HCT116 (cell line): ENCODE measurements around the gene ARID5B. TPM values are rescaled to one million over a fixed set of nuclear protein-coding genes. Genes with fewer than 3 reads are reported as not detected.

ENCODE experiments used
- ATAC-seq: fragments of 200-7000 bp; cut with Tn5 transposase; 2 replicates; pipeline ENCODE4 v1.9.1; 2020; ENCODE audit warnings: mild to moderate bottlenecking, moderate library complexity
- BruUV-seq: library from RNA; stranded (reverse); fragments of 400-500 nt; replicated peaks from 2 replicates; lab custom pipeline; 2021; lab: Mats Ljungman, UMichigan
- CTCF ChIA-PET: fragments of 300-600 bp; sonication (Branson Sonifier 250); formaldehyde crosslinking; loops from one replicate; lab custom pipeline; 2021; ENCODE audit warnings: antibody characterized with exemption; lab: Charles Lee
- POLR2A ChIA-PET: fragments of 300-600, 350-600 bp; sonication (Branson Sonifier 250); formaldehyde crosslinking; loops from one replicate; lab custom pipeline; 2021; ENCODE audit warnings: antibody characterized with exemption; lab: Charles Lee
- RAD21 ChIA-PET, 2 experiments: fragments of 300-600 bp; sonication (Branson Sonifier 250); formaldehyde crosslinking; loops; one replicate each; lab custom pipeline; 2023; ENCODE audit warnings: low total read pairs in 2 of 2; ENCODE audit not compliant: uncharacterized antibody in 2 of 2, unreplicated experiment in 2 of 2, low non-redundant PET in 1 of 2; lab: Charles Lee
- DNase-seq: peaks from one replicate; pipeline ENCODE4 v3.0.0-alpha.2; 2010; ENCODE audit warnings: low read depth, low spot score
- H2AFZ ChIP-seq: fragments of 200-600 bp; shearing (Covaris generic), sonication (generic); 2 replicates; pipeline ENCODE4 v1.6.1; 2017; ENCODE audit warnings: low read depth, mixed run types, mixed read lengths, antibody characterized with exemption, low read length; ENCODE audit not compliant: poor library complexity, severe bottlenecking
- H3K27ac ChIP-seq: 2 replicates; pipeline ENCODE4 v1.5.1; 2012; ENCODE audit warnings: low read depth, low read length
- H3K27me3 ChIP-seq: fragments of 200-600 bp; sonication (generic); 2 replicates; pipeline ENCODE4 v1.6.1; 2016; ENCODE audit warnings: mixed run types, low read length, mixed read lengths; ENCODE audit not compliant: insufficient read depth
- H3K36me3 ChIP-seq, 2 experiments: fragments of 200-500 bp in 1 of 2; fragments of 200-600 bp in 1 of 2; sonication (Bioruptor generic) in 1 of 2; sonication (generic) in 1 of 2; 2 replicates each; pipeline versions ENCODE4 v1.5.1 to v1.6.1; 2014 to 2016; ENCODE audit warnings: low read length in 2 of 2, inconsistent platforms in 1 of 2, mixed read lengths in 1 of 2, mixed run types in 1 of 2; ENCODE audit not compliant: insufficient read depth in 2 of 2, control insufficient read depth in 1 of 2
- H3K4me1 ChIP-seq, 2 experiments: fragments of 200-600 bp in 1 of 2; sonication (generic) in 1 of 2; 2 replicates each; pipeline versions ENCODE4 v1.5.1 to v1.6.1; 2012 to 2017; ENCODE audit warnings: low read length in 2 of 2, inconsistent platforms in 1 of 2, mild to moderate bottlenecking in 1 of 2, mixed read lengths in 1 of 2, mixed run types in 1 of 2, moderate library complexity in 1 of 2; ENCODE audit not compliant: insufficient read depth in 2 of 2, control insufficient read depth in 1 of 2
- H3K4me2 ChIP-seq: fragments of 200-600 bp; sonication (generic); 2 replicates; pipeline ENCODE4 v1.6.1; 2017; ENCODE audit warnings: mixed run types, low read length, mixed read lengths
- H3K4me3 ChIP-seq, 2 experiments: fragments of 200-600 bp in 1 of 2; sonication (generic) in 1 of 2; replicated peaks in 1 of 2; 2 replicates each; pipeline ENCODE4 v1.5.1; 2011 to 2016; ENCODE audit warnings: low read length in 2 of 2, control low read depth in 1 of 2, low read depth in 1 of 2, mild to moderate bottlenecking in 1 of 2, mixed read lengths in 1 of 2, mixed run types in 1 of 2
- H3K79me2 ChIP-seq: fragments of 200-600 bp; sonication (generic); 2 replicates; pipeline ENCODE4 v1.6.1; 2017; ENCODE audit warnings: mild to moderate bottlenecking, mixed run types, low read length, moderate library complexity, mixed read lengths; ENCODE audit not compliant: insufficient read depth
- H3K9ac ChIP-seq: fragments of 200-600 bp; sonication (generic); 2 replicates; pipeline ENCODE4 v1.6.1; 2016; ENCODE audit warnings: low read length, mixed read lengths
- H3K9me2 ChIP-seq: fragments of 200-600 bp; sonication (generic), shearing (Covaris generic); 2 replicates; pipeline ENCODE4 v1.6.1; 2017; ENCODE audit warnings: mixed run types, mild to moderate bottlenecking, moderate library complexity; ENCODE audit not compliant: insufficient read depth
- H3K9me3 ChIP-seq, 2 experiments: fragments of 200-500 bp in 1 of 2; fragments of 200-600 bp in 1 of 2; sonication (Bioruptor generic) in 1 of 2; sonication (generic) in 1 of 2; 2 replicates each; pipeline ENCODE4 v1.6.1; 2014 to 2017; ENCODE audit warnings: low read length in 2 of 2, mixed read lengths in 2 of 2, inconsistent platforms in 1 of 2, low read depth in 1 of 2, mild to moderate bottlenecking in 1 of 2, mixed run types in 1 of 2, moderate library complexity in 1 of 2; ENCODE audit not compliant: control insufficient read depth in 1 of 2, insufficient read depth in 1 of 2
- H4K20me1 ChIP-seq: fragments of 200-600 bp; sonication (generic), shearing (Covaris generic); 2 replicates; pipeline ENCODE4 v1.6.1; 2017; ENCODE audit warnings: mixed run types, mild to moderate bottlenecking, moderate library complexity; ENCODE audit not compliant: insufficient read depth
- ELF1 ChIP-seq: IDR thresholded peaks from 2 replicates; pipeline ENCODE4 v1.6.1; 2012; ENCODE audit warnings: low read depth, borderline replicate concordance
- EZH2 ChIP-seq: fragments of 200-600 bp; sonication (generic); IDR thresholded peaks from 2 replicates; pipeline ENCODE4 v1.6.1; 2017; ENCODE audit warnings: antibody characterized with exemption, mixed run types
- EZH2phosphoT487 ChIP-seq: fragments of 200-600 bp; IDR thresholded peaks from 2 replicates; pipeline ENCODE4 v1.6.1; 2018; ENCODE audit warnings: antibody characterized with exemption, borderline replicate concordance
- FOSL1 ChIP-seq: IDR thresholded peaks from 2 replicates; pipeline ENCODE4 v1.6.1; 2012; ENCODE audit warnings: low read depth
- POLR2A ChIP-seq: IDR thresholded peaks from 2 replicates; pipeline ENCODE4 v1.7.0; 2011; ENCODE audit warnings: borderline replicate concordance; ENCODE audit not compliant: insufficient read depth, insufficient read length; ENCODE audit errors: extremely low read depth
- RAD21 ChIP-seq: IDR thresholded peaks from 2 replicates; pipeline ENCODE4 v1.6.1; 2012; ENCODE audit warnings: low read depth, mild to moderate bottlenecking
- SIN3A ChIP-seq: IDR thresholded peaks from 2 replicates; pipeline ENCODE4 v1.6.1; 2012; ENCODE audit warnings: low read depth
- SRF ChIP-seq: IDR thresholded peaks from 2 replicates; pipeline ENCODE4 v1.6.1; 2012; ENCODE audit warnings: low read depth
- ZFX ChIP-seq: fragments of 450-650 bp; IDR thresholded peaks from 2 replicates; pipeline ENCODE4 v1.6.1; 2017
- intact Hi-C: fragments of 100-400 bp; cut with micrococcal nuclease; formaldehyde crosslinking; loops from 2 replicates; pipeline ENCODE4 v1.10.0; 2022
- total RNA-seq: library from RNA; stranded (reverse); gene quantifications from one replicate; pipeline ENCODE4 v1.2.1, GENCODE V29; 2021; ENCODE audit not compliant: unreplicated experiment
- TF ChIP-seq, protein P1 (sequence below): IDR thresholded peaks from 2 replicates; pipeline ENCODE4 v1.6.1; 2012; ENCODE audit warnings: low read depth
- TF ChIP-seq, protein P2 (sequence below): IDR thresholded peaks from 2 replicates; pipeline ENCODE4 v1.6.1; 2012

The ARID5B gene
- total RNA-seq, 1 experiment from 2014 or later, result 4.7 TPM

DNA sequence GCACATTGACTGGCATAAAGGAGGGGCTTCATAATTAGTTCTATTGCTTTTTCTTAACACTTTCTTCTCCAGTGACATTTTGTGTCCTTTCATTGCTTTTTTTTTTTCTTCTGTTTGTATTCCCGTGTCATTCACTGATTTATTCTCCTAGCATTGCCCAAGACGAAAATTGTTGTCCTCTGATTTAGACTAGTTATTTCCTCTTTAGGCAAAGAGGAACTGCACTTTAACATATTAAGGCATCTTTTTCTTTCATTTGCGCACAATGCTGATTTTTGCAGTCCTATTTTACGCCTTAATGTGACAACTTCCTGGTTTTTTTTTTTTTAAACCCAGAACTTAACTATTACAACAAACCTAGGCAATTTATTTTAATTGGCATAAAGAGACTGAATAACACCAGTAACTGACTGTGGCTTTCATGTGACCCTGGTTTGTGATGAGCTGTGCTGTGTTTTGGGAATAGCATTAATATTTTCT, 39.7 kb downstream of the ARID5B start:
- no peak overlapping the region for H2AFZ ChIP-seq
- no peaks in the 10 kb centered on the region for H3K79me2 ChIP-seq
- peaks cover 16 to 47% of the 10 kb centered on the region in 2 experiments for H3K4me1 ChIP-seq
- ChIA-PET RAD21 (no interaction called here), CTCF (no interaction called here), POLR2A (interaction anchor here (0.7 kb wide), 1 partner anchor 10 kb away, joined by 3 read pairs; no protein-coding TSS in a partner anchor)
- ATAC-seq, result no peak
- no peaks in the 10 kb centered on the region for H3K9me3 ChIP-seq
- H3K9ac ChIP-seq, result no peak overlapping the region
- no peaks in the 10 kb centered on the region for H3K9me2 ChIP-seq
- H4K20me1 ChIP-seq, result no peaks in the 10 kb centered on the region
- intact Hi-C loops, result no loop called here
- H3K36me3 ChIP-seq, result peaks cover 0 to 3% of the 10 kb centered on the region in 2 experiments; a peak in 1 of 4 replicates
- no peak overlapping the region for H3K27ac ChIP-seq
- no peak overlapping the region for H3K4me2 ChIP-seq
- no TSS peak for BruUV-seq
- TF ChIP-seq FOSL1, result no peak
- no peak for TF ChIP-seq POLR2A
- no peak for TF ChIP-seq EZH2phosphoT487
- TF ChIP-seq EZH2, result no peak
- TF ChIP-seq, protein P1, sequence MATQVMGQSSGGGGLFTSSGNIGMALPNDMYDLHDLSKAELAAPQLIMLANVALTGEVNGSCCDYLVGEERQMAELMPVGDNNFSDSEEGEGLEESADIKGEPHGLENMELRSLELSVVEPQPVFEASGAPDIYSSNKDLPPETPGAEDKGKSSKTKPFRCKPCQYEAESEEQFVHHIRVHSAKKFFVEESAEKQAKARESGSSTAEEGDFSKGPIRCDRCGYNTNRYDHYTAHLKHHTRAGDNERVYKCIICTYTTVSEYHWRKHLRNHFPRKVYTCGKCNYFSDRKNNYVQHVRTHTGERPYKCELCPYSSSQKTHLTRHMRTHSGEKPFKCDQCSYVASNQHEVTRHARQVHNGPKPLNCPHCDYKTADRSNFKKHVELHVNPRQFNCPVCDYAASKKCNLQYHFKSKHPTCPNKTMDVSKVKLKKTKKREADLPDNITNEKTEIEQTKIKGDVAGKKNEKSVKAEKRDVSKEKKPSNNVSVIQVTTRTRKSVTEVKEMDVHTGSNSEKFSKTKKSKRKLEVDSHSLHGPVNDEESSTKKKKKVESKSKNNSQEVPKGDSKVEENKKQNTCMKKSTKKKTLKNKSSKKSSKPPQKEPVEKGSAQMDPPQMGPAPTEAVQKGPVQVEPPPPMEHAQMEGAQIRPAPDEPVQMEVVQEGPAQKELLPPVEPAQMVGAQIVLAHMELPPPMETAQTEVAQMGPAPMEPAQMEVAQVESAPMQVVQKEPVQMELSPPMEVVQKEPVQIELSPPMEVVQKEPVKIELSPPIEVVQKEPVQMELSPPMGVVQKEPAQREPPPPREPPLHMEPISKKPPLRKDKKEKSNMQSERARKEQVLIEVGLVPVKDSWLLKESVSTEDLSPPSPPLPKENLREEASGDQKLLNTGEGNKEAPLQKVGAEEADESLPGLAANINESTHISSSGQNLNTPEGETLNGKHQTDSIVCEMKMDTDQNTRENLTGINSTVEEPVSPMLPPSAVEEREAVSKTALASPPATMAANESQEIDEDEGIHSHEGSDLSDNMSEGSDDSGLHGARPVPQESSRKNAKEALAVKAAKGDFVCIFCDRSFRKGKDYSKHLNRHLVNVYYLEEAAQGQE, result no peak
- TF ChIP-seq RAD21, result no peak
- no peak for TF ChIP-seq SRF
- TF ChIP-seq, protein P2, sequence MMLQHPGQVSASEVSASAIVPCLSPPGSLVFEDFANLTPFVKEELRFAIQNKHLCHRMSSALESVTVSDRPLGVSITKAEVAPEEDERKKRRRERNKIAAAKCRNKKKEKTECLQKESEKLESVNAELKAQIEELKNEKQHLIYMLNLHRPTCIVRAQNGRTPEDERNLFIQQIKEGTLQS, result no peak
- TF ChIP-seq SIN3A, result no peak
- TF ChIP-seq ELF1, result no peak
- TF ChIP-seq ZFX, result no peak
- no peaks in the 10 kb centered on the region for H3K27me3 ChIP-seq
- H3K4me3 ChIP-seq, result no peak overlapping the region
- DNase-seq, result no peak
